Nephron progenitor cell (in vitro differentiated cells): Measurements from ENCODE around the gene KLK12.
A peak's percentile ranks its signal among the peaks of the same experiment; 100 is the strongest.

Experiments used
- DNase-seq: peaks from one replicate; pipeline ENCODE4 v3.0.0; 2021
- H3K27ac Mint-ChIP-seq: 2 replicates; pipeline ENCODE4 v1.8.0; 2021; ENCODE audit warnings: mild to moderate bottlenecking, moderate library complexity, mixed read lengths
- H3K27me3 Mint-ChIP-seq: 2 replicates; pipeline ENCODE4 v1.8.0; 2021; ENCODE audit warnings: mild to moderate bottlenecking, low read depth, mixed read lengths; ENCODE audit not compliant: poor library complexity
- H3K36me3 Mint-ChIP-seq: 2 replicates; pipeline ENCODE4 v1.8.0; 2021; ENCODE audit warnings: low read depth, mixed read lengths
- H3K4me1 Mint-ChIP-seq: 2 replicates; pipeline ENCODE4 v1.8.0; 2021; ENCODE audit warnings: mixed read lengths
- H3K4me3 Mint-ChIP-seq: 2 replicates; pipeline ENCODE4 v1.8.0; 2021; ENCODE audit warnings: mild to moderate bottlenecking, moderate library complexity, mixed read lengths
- H3K9me3 Mint-ChIP-seq: 2 replicates; pipeline ENCODE4 v1.8.0; 2021; ENCODE audit warnings: mild to moderate bottlenecking, moderate library complexity, mixed read lengths
- TF ChIP-seq, protein P1 (sequence below): fragments of 200-600 bp; sonication (generic); IDR thresholded peaks from 2 replicates; pipeline ENCODE4 v1.5.0; 2021; ENCODE audit warnings: antibody characterized with exemption

The KLK12 gene

DNA sequence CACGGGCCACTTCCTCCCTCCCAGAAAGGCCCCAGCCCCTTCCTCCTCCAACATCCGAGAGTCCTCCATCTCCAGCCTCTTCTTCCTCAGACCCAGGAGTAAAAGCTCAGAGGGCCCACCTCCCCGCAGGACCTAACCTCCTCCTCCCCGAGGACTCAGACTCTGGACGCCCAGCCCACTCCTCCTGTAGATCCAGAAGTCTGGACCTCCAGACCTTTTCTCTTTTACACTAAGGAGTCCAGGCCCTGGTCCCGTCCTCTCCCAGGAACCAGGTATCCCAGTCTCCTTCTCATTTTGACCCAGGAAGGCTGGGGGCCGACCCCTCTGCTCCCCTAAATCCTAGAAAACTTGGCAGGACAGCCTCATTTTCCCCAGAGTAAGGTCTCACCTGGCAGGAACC lies 31.5 kb downstream of the KLK12 start:
- H3K27ac Mint-ChIP-seq, result no peak overlapping the region
- H3K4me1 Mint-ChIP-seq, result peaks cover 52% of the 10 kb centered on the region
- no peaks in the 10 kb centered on the region for H3K36me3 Mint-ChIP-seq
- H3K4me3 Mint-ChIP-seq, result no peak overlapping the region
- TF ChIP-seq, protein P1, sequence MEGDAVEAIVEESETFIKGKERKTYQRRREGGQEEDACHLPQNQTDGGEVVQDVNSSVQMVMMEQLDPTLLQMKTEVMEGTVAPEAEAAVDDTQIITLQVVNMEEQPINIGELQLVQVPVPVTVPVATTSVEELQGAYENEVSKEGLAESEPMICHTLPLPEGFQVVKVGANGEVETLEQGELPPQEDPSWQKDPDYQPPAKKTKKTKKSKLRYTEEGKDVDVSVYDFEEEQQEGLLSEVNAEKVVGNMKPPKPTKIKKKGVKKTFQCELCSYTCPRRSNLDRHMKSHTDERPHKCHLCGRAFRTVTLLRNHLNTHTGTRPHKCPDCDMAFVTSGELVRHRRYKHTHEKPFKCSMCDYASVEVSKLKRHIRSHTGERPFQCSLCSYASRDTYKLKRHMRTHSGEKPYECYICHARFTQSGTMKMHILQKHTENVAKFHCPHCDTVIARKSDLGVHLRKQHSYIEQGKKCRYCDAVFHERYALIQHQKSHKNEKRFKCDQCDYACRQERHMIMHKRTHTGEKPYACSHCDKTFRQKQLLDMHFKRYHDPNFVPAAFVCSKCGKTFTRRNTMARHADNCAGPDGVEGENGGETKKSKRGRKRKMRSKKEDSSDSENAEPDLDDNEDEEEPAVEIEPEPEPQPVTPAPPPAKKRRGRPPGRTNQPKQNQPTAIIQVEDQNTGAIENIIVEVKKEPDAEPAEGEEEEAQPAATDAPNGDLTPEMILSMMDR, result no peak
- H3K27me3 Mint-ChIP-seq, result peaks cover 65% of the 10 kb centered on the region
- no peak for DNase-seq
- no peaks in the 10 kb centered on the region for H3K9me3 Mint-ChIP-seq

DNA sequence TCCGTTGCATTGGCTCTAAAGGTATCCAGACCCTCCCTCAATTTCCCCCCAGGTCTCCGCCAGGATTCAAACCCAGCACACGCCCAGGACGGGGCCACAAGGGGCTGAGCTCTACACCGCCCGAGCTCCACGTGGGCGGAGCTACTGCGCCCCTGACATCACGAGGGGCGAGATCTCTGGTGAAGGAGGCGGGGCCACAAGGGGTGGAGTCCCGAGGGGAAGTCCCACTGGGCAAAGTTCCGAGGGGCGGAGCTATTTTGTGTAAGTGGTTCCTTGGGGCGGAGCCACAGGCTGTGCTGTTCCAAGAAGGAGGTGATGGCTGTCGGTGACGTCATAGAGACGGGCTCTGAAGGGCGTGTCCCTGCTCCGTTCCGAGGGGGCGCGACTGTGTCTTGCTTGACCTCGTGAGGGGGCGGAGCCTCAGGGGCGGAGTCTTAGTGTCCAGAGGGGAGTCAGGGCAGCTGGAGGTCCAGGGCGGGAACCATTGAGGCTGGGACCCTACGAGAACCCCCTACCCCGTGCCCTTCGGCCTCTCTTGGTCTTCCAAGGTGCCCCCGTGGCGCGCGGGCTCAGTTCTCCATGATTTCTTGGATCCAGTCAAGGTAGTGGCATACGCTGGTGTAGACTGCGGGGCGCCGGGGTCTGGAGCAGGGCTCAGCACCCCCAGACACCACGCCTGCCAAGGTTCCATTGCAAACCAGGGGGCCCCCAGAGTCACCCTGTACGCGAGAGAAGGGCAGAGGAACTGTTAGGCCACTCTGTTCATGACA lies 32.1 kb downstream of the KLK12 start:
- TF ChIP-seq, protein P1, result no peak
- H3K27ac Mint-ChIP-seq, result peak overlapping the region; percentile 95
- H3K36me3 Mint-ChIP-seq, result no peaks in the 10 kb centered on the region
- H3K4me3 Mint-ChIP-seq, result peak overlapping the region; percentile 56
- DNase-seq, result peak; percentile 68
- peaks cover 58% of the 10 kb centered on the region for H3K4me1 Mint-ChIP-seq
- H3K27me3 Mint-ChIP-seq, result peaks cover 66% of the 10 kb centered on the region
- H3K9me3 Mint-ChIP-seq, result no peaks in the 10 kb centered on the region

DNA sequence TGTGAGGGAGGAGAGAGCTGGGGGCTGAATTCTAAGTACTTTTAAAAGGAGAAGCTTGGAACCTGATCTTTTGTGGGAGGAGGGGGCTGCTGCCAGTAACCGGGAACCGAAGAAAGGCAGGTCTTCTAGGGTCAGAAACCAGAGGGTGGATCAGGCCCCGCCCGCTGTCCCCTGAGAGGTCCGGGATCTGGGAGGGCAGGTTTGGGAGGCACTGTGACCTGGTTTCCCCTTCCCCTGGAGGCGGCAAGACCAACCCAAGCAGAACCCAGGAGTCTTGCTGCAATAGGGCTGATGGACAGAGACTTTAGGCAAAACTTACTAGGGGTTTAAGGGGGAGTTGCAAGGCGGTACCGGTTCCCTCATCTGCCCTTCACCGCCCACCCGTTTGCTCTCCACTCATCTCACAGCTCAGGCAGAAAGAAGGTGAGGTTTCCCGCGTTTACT lies 32.7 kb downstream of the KLK12 start:
- peak; percentile 61 for DNase-seq
- peaks cover 66% of the 10 kb centered on the region for H3K27me3 Mint-ChIP-seq
- H3K27ac Mint-ChIP-seq, result peak overlapping the region; percentile 95
- no peaks in the 10 kb centered on the region for H3K36me3 Mint-ChIP-seq
- peak overlapping the region; percentile 56 for H3K4me3 Mint-ChIP-seq
- H3K4me1 Mint-ChIP-seq, result peaks cover 58% of the 10 kb centered on the region
- H3K9me3 Mint-ChIP-seq, result no peaks in the 10 kb centered on the region
- TF ChIP-seq, protein P1, result no peak

DNA sequence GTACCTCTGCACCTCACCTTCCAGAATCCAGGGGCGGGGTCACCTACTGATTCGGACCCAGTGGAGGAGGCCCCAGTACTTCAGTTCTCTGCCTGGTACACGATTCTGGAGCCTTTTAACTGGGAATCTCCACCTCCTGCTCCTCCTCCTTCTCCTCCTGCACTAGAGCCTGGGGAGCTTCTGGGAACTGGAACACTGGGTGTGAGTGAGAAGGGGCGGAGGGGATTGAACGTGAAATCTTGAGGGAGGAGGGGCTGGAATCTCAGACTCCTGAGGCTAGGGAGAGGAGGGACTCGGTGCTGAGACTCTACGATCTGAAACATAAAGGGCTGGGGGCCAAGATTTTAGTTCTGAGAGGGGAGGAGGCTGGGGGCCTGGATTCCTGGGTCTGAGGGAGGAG lies 33.3 kb downstream of the KLK12 start, which contains the start of gene KLK8:
Gene KLK8 (minus strand): TSS at position 90 of the 400 bp plus-strand sequence. CDS start 437 bp downstream, outside the sequence.
- H3K36me3 Mint-ChIP-seq, result no peaks in the 10 kb centered on the region
- H3K27me3 Mint-ChIP-seq, result peaks cover 66% of the 10 kb centered on the region
- H3K9me3 Mint-ChIP-seq, result no peaks in the 10 kb centered on the region
- no peak for DNase-seq
- peaks cover 58% of the 10 kb centered on the region for H3K4me1 Mint-ChIP-seq
- TF ChIP-seq, protein P1, result no peak
- H3K4me3 Mint-ChIP-seq, result peak within 1 kb of the TSS; percentile 56
- peak within 1 kb of the TSS; percentile 95 for H3K27ac Mint-ChIP-seq

DNA sequence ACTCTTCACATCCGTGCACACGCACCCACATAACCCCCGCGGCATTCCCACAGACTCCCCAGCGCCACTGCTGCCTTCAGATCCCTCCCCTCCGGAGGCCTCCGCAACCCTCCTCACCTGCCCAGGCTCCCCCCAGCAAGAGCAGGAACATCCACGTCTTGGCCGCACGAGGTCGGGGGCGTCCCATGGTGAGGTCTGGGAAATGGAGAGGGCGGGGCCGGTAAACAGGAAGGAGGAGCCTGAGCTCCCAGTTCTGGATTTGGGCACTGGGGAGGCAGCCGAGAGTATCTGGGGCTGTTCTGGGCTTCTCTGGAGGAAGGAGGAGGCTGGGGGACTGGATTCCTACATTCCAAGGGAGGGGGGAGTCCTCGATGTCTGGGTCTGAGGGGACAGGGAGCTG lies 33.8 kb downstream of the KLK12 start:
- no peaks in the 10 kb centered on the region for H3K36me3 Mint-ChIP-seq
- peak overlapping the region; percentile 95 for H3K27ac Mint-ChIP-seq
- TF ChIP-seq, protein P1, result no peak
- H3K27me3 Mint-ChIP-seq, result peaks cover 66% of the 10 kb centered on the region
- H3K9me3 Mint-ChIP-seq, result no peaks in the 10 kb centered on the region
- H3K4me3 Mint-ChIP-seq, result peak overlapping the region; percentile 56
- DNase-seq, result no peak
- H3K4me1 Mint-ChIP-seq, result peaks cover 53% of the 10 kb centered on the region

DNA sequence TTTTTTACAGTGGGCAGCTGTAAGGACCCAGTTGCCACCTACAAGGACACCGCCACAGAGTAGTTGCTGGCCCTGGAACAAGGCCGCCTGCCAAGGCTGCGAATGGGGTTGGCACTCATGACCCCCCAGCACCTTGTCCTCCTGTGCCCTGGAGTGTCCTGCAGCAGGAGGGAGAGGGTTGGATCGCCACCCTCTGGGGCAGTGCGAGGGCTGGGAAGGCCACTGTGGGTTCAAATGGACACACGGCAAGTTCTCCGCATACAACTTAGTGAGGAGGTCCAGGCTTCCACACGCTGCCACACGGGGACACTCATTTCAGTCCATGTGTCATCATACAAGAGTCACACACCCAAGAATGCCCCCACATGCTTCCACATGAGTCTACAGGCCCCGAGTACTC lies 34.4 kb downstream of the KLK12 start:
- Mint-ChIP-seq H3K27me3 (peaks cover 70% of the 10 kb centered on the region), H3K4me1 (peaks cover 52% of the 10 kb centered on the region), H3K36me3 (no peaks in the 10 kb centered on the region), H3K4me3 (peak overlapping the region; percentile 56), H3K27ac (no peak overlapping the region), H3K9me3 (no peaks in the 10 kb centered on the region)
- TF ChIP-seq, protein P1, result no peak
- DNase-seq, result no peak
